ENCODE measurements around the gene RPE.

The RPE gene

GRCh38 chr2:210000464-210001324 lies 1.7 kb upstream of the RPE start:
- DNase-seq, result no peak

GRCh38 chr2:210003359-210003758 lies 921 bp downstream of the RPE start:
- no peak for DNase-seq

GRCh38 chr2:210004881-210005280 lies 2.4 kb downstream of the RPE start:
- no peak for DNase-seq

GRCh38 chr2:210007895-210008294 lies 5.5 kb downstream of the RPE start:
- DNase-seq, result no peak

DNA sequence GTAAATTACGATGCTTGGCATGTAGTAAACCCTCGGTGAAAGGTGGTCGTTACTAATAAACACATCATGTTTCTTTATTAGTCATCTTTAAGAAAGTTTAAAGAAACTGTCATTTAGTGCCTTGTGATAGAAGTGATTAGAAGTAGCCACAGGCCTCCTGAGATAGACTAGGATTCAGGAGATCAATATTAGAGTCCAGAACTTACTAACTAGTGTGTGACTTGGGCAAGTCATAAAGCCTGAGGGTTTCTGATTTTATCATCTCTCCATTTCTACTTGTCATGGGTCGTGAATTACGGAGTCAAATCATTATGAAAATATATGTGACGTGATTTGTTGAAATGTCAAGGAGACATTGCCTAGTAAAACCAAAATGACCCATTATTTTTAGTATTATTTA lies 6.7 kb downstream of the RPE start:
- no peak for DNase-seq

DNA sequence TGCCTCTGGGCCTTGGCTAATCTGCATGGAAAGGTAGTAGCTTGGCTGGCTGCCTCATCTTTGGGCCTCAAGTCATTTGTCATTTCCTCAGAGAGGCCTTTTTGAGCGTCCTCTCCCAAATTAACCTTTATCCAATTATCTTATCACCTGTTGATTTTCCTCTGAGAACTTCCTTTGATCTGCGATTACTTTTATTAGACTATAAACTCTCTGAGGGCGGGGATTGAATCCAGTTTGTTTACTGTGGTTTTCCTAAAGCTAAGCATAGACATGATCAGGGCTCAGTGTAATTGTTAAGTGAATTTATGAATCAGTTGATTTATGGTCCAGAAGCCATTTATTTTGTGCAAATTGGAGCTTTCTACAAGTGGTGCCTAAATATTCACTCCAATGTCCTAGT lies 7.5 kb downstream of the RPE start:
- DNase-seq, result no peak

- DNase-seq, result no peak
These were observed 17.7 kb downstream of the RPE start for GRCh38 chr2:210020138-210020537.

- DNase-seq, result no peak
These were observed 20.4 kb downstream of the RPE start for GRCh38 chr2:210022824-210023223.

- DNase-seq, result no peak
These were observed 25.2 kb downstream of the RPE start for GRCh38 chr2:210027608-210028007.

DNA sequence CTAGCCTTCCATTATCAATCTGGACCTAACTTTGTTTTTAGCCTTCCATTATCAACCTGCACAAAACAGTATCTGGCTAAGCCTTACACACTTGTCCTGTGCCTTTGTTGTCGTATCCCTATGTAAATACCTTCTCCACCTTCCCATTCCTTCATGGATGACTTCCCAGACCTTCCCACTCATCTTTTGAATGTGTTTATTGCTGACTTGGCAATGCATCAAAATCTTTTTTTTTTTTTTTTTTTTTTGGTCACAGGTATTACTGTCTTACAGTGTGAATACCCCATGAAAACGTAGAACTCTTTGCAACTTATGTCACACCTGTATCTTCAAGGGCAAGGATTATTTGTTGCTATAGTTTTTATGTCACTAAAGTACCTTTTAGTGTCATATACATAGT lies 25.7 kb downstream of the RPE start:
- DNase-seq, result no peak

- DNase-seq, result no peak
These were observed 31.7 kb downstream of the RPE start for GRCh38 chr2:210034087-210034683.

DNA sequence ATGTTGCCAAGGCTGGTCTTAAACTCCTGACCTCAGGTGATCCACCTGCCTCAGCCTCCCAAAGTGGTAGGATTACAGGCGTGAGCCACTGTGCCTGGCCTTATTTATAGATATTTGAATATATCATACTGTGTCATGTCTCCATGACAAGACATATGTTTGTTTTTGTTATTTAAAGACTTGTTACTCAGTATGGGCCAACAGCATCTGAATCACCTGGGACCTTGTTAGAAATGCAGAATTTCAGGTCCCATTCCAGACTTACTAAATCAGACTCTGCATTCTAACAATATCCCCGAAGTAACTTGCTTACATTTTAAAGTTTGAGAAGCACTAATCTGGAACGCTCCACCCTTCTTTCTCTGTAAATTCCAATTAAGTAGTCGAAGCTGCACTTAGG lies 33.2 kb downstream of the RPE start:
- no peak for DNase-seq

DNA sequence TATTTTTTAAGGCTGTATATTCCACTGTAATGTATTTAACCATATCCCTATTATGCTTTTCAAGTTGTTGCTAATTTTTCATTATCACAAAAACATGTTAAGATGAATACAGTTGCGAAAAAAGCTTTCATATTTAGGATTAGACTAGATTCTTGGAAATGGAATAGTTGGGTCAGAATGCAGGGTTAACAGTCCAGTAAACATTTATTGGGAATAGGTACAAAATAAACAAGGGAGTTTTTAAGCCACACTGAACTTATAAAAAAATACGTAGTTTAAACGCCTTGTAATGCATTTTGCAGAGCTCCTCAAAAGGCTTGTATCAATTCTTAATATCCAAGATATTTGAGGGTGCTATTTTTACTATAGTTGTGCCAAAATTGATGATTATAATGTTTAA lies 35.6 kb downstream of the RPE start:
- no peak for DNase-seq

GRCh38 chr2:210046851-210047500 lies 44.5 kb downstream of the RPE start:
- DNase-seq, result no peak

DNA sequence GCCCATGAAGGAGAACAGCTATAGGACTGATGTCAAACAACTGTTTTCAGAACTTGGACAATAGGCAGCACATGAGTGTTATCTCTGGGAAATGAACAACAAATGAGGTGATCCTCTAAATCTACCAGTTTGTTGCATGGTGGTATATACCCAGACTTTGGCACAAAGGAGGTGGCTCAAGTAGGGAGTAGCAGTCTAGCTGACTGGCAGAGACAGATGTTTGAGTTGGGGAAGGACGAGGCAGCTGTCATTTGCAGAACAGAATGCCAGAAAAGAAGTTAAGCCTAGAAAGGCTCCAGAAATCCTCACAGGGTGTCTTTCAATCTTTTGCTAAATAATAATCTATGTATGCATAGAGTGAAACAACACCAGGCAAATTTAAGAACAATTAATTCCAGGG lies 47.4 kb downstream of the RPE start:
- no peak for DNase-seq

GRCh38 chr2:210050885-210051284 lies 48.4 kb downstream of the RPE start:
- DNase-seq, result no peak

GRCh38 chr2:210054696-210055095 lies 52.3 kb downstream of the RPE start:
- DNase-seq, result no peak

- no peak for DNase-seq
These were observed 53.4 kb downstream of the RPE start for GRCh38 chr2:210055825-210056224.

GRCh38 chr2:210063306-210063705 lies 60.9 kb downstream of the RPE start:
- DNase-seq, result no peak

All from fibroblast of skin of abdomen (primary cell).